ENCODE data around the gene SPI1. TPM values are rescaled to one million over a fixed set of nuclear protein-coding genes. Genes with fewer than 3 reads are reported as not detected.

SPI1 gene
- total RNA-seq, 1 donor from 2014 or later: not detected

DNA sequence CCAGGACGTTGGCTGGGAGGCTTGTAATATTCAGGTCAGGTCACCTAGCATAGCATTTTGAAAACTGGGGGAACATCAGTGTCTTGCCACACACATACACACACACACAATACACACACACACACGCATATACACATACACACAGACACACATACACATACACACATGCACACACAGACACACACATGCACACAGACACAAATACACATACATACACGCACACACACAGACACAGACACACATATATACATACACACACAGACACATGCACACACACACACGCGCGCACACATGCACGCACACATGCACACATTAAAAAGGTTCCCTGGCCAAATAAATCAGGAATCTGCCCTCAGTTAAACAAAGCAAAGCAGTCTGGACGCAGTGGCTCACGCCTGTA is 38.3 kb downstream of the SPI1 start:
- H3K27me3 Mint-ChIP-seq (ENCODE audit: insufficient read depth, low read depth): peaks cover 6% of the 10 kb centered on the region
- Histone ChIP-seq H3K4me2 (no peak overlapping the region), H3F3A (ENCODE audit: low read depth) (peaks cover 7% of the 10 kb centered on the region), H4K20me1 (ENCODE audit: low read depth) (no peaks in the 10 kb centered on the region), H3K9me3 (ENCODE audit: low read depth) (no peaks in the 10 kb centered on the region), H3K79me2 (ENCODE audit: low read depth) (no peaks in the 10 kb centered on the region), H3K4me3 (no peak overlapping the region), H3K9ac (no peak overlapping the region), H3K36me3 (no peaks in the 10 kb centered on the region), H2AFZ (replicated peaks) (no peak overlapping the region), H3K27ac (no peak overlapping the region), H3K4me1 (peaks cover 4% of the 10 kb centered on the region), H3K27me3 (no peaks in the 10 kb centered on the region)
- peak overlapping the region; percentile 13 for H3K4me3 Mint-ChIP-seq
- DNase-seq (ENCODE audit: low spot score): no peak
- H3K9me3 Mint-ChIP-seq: no peaks in the 10 kb centered on the region
- peaks cover 15% of the 10 kb centered on the region for H3K4me1 Mint-ChIP-seq
- H3K27ac Mint-ChIP-seq: no peak overlapping the region
- TF ChIP-seq EZH2phosphoT487 (IDR thresholded peaks at IDR 0.05) (no peak), EZH2 (IDR thresholded peaks at IDR 0.05) (no peak)
- TF ChIP-seq, protein P1, sequence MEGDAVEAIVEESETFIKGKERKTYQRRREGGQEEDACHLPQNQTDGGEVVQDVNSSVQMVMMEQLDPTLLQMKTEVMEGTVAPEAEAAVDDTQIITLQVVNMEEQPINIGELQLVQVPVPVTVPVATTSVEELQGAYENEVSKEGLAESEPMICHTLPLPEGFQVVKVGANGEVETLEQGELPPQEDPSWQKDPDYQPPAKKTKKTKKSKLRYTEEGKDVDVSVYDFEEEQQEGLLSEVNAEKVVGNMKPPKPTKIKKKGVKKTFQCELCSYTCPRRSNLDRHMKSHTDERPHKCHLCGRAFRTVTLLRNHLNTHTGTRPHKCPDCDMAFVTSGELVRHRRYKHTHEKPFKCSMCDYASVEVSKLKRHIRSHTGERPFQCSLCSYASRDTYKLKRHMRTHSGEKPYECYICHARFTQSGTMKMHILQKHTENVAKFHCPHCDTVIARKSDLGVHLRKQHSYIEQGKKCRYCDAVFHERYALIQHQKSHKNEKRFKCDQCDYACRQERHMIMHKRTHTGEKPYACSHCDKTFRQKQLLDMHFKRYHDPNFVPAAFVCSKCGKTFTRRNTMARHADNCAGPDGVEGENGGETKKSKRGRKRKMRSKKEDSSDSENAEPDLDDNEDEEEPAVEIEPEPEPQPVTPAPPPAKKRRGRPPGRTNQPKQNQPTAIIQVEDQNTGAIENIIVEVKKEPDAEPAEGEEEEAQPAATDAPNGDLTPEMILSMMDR (IDR thresholded peaks at IDR 0.05): no peak
- no peaks in the 10 kb centered on the region for H3K36me3 Mint-ChIP-seq

DNA sequence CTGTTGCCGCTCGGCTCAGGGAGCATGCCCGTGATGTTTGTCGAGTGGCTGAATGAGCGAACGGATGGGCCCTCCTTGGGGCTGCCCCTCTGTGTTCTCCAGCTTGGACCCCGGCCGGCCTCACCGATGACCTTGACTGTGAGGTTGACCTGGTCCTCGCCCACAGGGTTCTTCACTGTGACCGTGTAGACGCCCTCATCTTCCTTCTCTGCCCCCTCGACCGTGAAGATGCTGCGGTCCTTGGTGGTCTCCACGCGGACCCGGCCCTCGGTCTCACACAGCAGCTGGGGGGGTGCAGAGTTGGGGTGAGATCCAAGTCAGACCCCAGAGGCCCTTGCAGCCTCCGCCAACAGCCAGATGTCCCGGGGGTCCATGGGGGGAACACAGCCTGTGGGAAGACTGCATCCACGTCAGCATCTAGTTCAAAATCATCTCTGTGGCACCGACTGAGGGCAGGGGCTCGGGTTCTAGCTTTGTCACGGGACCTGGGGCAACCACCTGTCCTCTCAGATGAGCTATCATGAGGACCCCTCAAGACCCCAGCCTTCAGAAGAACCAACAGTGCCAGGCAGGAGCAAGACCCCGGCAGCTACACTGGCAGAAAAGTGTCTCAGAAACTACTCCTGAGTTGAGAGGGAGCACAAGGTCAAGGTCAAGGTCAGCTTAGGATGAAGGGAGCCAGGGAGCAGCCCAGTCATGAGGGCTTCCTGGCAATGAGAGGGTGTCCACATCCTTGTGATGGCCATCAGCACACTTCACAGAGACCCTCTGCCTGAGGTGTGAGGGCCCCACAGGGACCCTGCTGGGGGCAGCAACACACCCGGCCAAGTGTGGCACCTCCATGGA is 39.7 kb downstream of the SPI1 start:
- no peak for DNase-seq (ENCODE audit: low spot score)
- no peaks in the 10 kb centered on the region for H3F3A ChIP-seq (ENCODE audit: low read depth)
- Mint-ChIP-seq H3K27ac (no peak overlapping the region), H3K4me1 (peaks cover 15% of the 10 kb centered on the region), H3K9me3 (no peaks in the 10 kb centered on the region), H3K4me3 (no peak overlapping the region), H3K27me3 (ENCODE audit: insufficient read depth, low read depth) (peaks cover 6% of the 10 kb centered on the region), H3K36me3 (no peaks in the 10 kb centered on the region)
- no peaks in the 10 kb centered on the region for H3K4me1 ChIP-seq
- H3K36me3 ChIP-seq: no peaks in the 10 kb centered on the region
- no peak overlapping the region for H3K4me2 ChIP-seq
- H3K79me2 ChIP-seq (ENCODE audit: low read depth): no peaks in the 10 kb centered on the region
- no peak overlapping the region for H2AFZ ChIP-seq (replicated peaks)
- TF ChIP-seq, protein P1 (IDR thresholded peaks at IDR 0.05): no peak
- TF ChIP-seq EZH2 (IDR thresholded peaks at IDR 0.05) (no peak), EZH2phosphoT487 (IDR thresholded peaks at IDR 0.05) (no peak)
- no peaks in the 10 kb centered on the region for H3K27me3 ChIP-seq
- no peaks in the 10 kb centered on the region for H4K20me1 ChIP-seq (ENCODE audit: low read depth)
- no peak overlapping the region for H3K4me3 ChIP-seq
- H3K9ac ChIP-seq: no peak overlapping the region
- no peaks in the 10 kb centered on the region for H3K9me3 ChIP-seq (ENCODE audit: low read depth)
- H3K27ac ChIP-seq: no peak overlapping the region

DNA sequence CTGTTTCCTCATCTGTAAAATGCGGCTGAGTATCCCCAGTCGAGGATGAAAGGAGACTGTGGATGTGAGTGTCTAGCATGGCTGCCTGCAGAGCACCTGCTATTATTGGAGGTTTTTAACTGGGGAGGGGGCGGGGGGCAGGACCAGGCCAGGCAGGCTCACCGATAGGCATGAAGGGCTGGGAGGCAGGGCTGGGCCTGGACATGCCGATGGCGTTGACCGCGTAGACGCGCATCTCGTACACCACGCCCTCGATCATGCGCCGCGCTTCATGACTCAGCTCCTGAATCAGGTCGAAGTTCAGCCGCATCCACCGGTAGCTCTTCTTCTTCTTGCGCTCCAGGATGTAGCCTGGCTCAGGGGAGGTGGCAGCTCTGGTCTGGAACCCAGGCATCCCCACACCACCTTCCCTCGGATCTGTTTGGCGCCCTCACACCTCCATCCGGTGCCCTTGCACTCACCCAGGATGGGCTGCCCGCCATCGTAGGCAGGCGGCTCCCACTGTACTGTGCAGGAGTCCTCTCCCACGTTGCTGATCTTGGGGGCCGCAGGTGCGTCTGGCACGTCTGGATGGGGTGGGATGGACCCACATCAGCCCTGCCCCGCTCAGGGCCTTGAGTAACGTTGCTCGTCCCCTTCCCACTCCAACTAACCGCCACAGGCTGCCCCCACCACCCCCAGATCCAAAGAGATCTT is 41.0 kb downstream of the SPI1 start:
- Mint-ChIP-seq H3K36me3 (no peaks in the 10 kb centered on the region), H3K9me3 (no peaks in the 10 kb centered on the region), H3K4me3 (no peak overlapping the region), H3K4me1 (peaks cover 15% of the 10 kb centered on the region), H3K27ac (no peak overlapping the region), H3K27me3 (ENCODE audit: insufficient read depth, low read depth) (peaks cover 6% of the 10 kb centered on the region)
- Histone ChIP-seq H4K20me1 (ENCODE audit: low read depth) (no peaks in the 10 kb centered on the region), H3K4me2 (no peak overlapping the region), H3K36me3 (no peaks in the 10 kb centered on the region), H2AFZ (replicated peaks) (no peak overlapping the region), H3K27me3 (no peaks in the 10 kb centered on the region), H3F3A (ENCODE audit: low read depth) (no peaks in the 10 kb centered on the region), H3K9me3 (ENCODE audit: low read depth) (no peaks in the 10 kb centered on the region), H3K9ac (no peak overlapping the region), H3K79me2 (ENCODE audit: low read depth) (no peaks in the 10 kb centered on the region), H3K27ac (no peak overlapping the region), H3K4me3 (no peak overlapping the region), H3K4me1 (no peaks in the 10 kb centered on the region)
- TF ChIP-seq EZH2 (IDR thresholded peaks at IDR 0.05): no peak
- TF ChIP-seq, protein P1 (IDR thresholded peaks at IDR 0.05): no peak
- TF ChIP-seq EZH2phosphoT487 (IDR thresholded peaks at IDR 0.05): no peak
- peak; percentile 8 for DNase-seq (ENCODE audit: low spot score)

All from neural progenitor cell (in vitro differentiated cells).